K562 (cell line): ENCODE measurements around the gene FMOD. TPM values are rescaled to one million over a fixed set of nuclear protein-coding genes. Genes with fewer than 3 reads are reported as not detected.
A peak's percentile ranks its signal among the peaks of the same experiment; 100 is the strongest.

Experiments
- ATF1 ChIP-seq, 2 experiments: fragments of 450-650 bp in 1 of 2; IDR thresholded peaks; 2 replicates each; pipeline ENCODE4 v1.6.1; 2016; ENCODE audit warnings: missing compliant biosample characterization in 1 of 2, missing genetic modification characterization in 1 of 2
- CTBP1 ChIP-seq: fragments of 450-650 bp; IDR thresholded peaks from 2 replicates; pipeline ENCODE4 v1.6.1; 2016; ENCODE audit warnings: borderline replicate concordance
- ESRRA ChIP-seq: fragments of 450-650 bp; IDR thresholded peaks from 2 replicates; pipeline ENCODE4 v1.6.1; 2014; ENCODE audit warnings: low read depth, mild to moderate bottlenecking, moderate library complexity, borderline replicate concordance
- GTF2B ChIP-seq: IDR thresholded peaks from 2 replicates; pipeline ENCODE4 v1.6.1; 2011; ENCODE audit not compliant: insufficient read length; ENCODE audit errors: extremely low read depth
- JUND ChIP-seq, 2 experiments: IDR thresholded peaks; 2 replicates in 1 of 2; 3 replicates in 1 of 2; pipeline ENCODE4 v1.6.1; 2011; ENCODE audit warnings: borderline replicate concordance in 2 of 2, low read depth in 2 of 2, low read length in 2 of 2, improper control_type of control experiment in 1 of 2, missing biosample characterization in 1 of 2, missing genetic modification characterization in 1 of 2, missing genetic modification reagents in 1 of 2
- MYNN ChIP-seq, 2 experiments: sonication (generic); formaldehyde crosslinking in 1 of 2; IDR thresholded peaks; 2 replicates each; pipeline versions ENCODE4 v1.5.0 to v1.6.1; 2016 to 2020; ENCODE audit warnings: antibody characterized with exemption in 1 of 2, missing genetic modification reagents in 1 of 2
- NFYB ChIP-seq: IDR thresholded peaks from 2 replicates; pipeline ENCODE4 v1.6.1; 2011; ENCODE audit warnings: mild to moderate bottlenecking, moderate library complexity; ENCODE audit not compliant: insufficient read length; ENCODE audit errors: extremely low read depth
- PRMT5 ChIP-seq: sonication (generic); formaldehyde crosslinking; IDR thresholded peaks from 2 replicates; pipeline ENCODE4 v1.5.0; 2020; ENCODE audit warnings: missing genetic modification reagents
- RFX1 ChIP-seq: fragments of 450-650 bp; IDR thresholded peaks from 2 replicates; pipeline ENCODE4 v1.6.1; 2016; ENCODE audit warnings: mild to moderate bottlenecking, moderate library complexity
- RUNX1 ChIP-seq: sonication (generic); IDR thresholded peaks from 2 replicates; pipeline ENCODE4 v1.6.1; 2016; ENCODE audit warnings: antibody characterized with exemption, low read depth
- TAL1 ChIP-seq: fragments of 450-650 bp; IDR thresholded peaks from 2 replicates; pipeline ENCODE4 v1.6.1; 2016; ENCODE audit warnings: mild to moderate bottlenecking
- ZC3H11A ChIP-seq: IDR thresholded peaks from 2 replicates; pipeline ENCODE4 v1.6.1; 2012; ENCODE audit warnings: low read depth, low read length, improper control_type of control experiment
- ZHX1 ChIP-seq: fragments of 150-350 bp; conservative IDR thresholded peaks from 2 replicates; pipeline ENCODE4 v1.6.1; 2014; ENCODE audit warnings: low read length
- polyA plus RNA-seq, 8 experiments: library from polyadenylated mRNA; depleted of rRNA in 4 of 8; stranded (reverse) in 5 of 8; unstranded in 3 of 8; fragments of >200 nt; fragmentation: Nextera tagmentation in 2 of 8; fragmentation: Illumina TruSeq in 1 of 8; extraction: Ambion mirVana in 2 of 8; extraction: Trizol in 1 of 8; gene quantifications; 2 replicates each; pipeline versions ENCODE4 v1.2.1 to v1.2.3, GENCODE V29; 2011 to 2014; ENCODE audit warnings: inconsistent platforms in 1 of 8, missing spikeins in 1 of 8
- total RNA-seq, 7 experiments: library from RNA; depleted of rRNA in 6 of 7; stranded (reverse); fragments of >200 nt in 6 of 7; fragmentation: Illumina TruSeq in 2 of 7; extraction: Trizol in 2 of 7; gene quantifications; 2 replicates each; pipeline versions ENCODE4 v1.2.1 to v1.2.3, GENCODE V29; 2011 to 2021; ENCODE audit warnings: low replicate concordance in 1 of 7
- TF ChIP-seq, protein P1 (sequence below): sonication (generic); formaldehyde crosslinking; IDR thresholded peaks from 2 replicates; pipeline ENCODE4 v1.8.0; 2022; ENCODE audit warnings: mild to moderate bottlenecking, missing genetic modification reagents

FMOD gene
- total and polyA plus RNA-seq, 9 of the 15 experiments (the other 6 are each of a cell fraction or from before 2014, with no cell fraction given): 0.03 to 0.13 (median 0.03) TPM; not detected in 6

DNA sequence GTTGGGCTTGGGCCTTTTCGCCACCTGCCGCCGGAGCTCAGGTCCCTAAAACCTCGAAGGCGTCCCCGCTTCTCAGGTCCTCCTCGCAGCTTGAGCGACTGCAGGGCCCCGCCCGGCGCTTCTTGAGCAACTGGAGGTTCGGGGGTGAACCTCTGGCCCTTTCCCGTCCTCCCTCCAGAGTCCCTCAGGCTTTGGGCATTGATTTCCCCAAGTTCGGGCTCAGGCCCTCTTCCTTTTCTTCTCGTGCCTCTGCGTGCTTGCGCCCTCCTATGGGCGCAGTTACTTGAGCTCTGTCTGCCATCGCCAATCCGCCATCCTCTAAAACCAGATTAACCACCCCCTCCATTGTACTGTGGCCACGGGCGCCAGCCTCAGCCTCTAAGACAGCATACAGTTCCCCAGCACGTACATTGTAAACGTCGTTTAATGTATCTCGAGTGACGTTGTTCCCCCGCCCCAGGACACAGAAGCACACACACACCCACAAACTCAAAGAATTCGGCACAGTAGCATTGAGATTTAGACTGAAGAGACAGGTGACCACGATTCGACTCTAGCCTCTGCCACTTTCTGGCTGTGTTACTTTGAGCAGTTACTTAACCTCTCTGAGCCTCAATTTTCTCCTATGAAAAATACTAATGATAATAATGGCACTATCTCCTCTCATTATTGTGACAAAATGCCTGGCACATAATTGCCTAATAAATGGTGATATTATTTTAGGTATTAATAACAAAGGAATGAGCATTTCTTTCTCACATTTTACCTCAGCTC, 23.1 kb downstream of the FMOD start (continued):
- TF ChIP-seq, protein P1, sequence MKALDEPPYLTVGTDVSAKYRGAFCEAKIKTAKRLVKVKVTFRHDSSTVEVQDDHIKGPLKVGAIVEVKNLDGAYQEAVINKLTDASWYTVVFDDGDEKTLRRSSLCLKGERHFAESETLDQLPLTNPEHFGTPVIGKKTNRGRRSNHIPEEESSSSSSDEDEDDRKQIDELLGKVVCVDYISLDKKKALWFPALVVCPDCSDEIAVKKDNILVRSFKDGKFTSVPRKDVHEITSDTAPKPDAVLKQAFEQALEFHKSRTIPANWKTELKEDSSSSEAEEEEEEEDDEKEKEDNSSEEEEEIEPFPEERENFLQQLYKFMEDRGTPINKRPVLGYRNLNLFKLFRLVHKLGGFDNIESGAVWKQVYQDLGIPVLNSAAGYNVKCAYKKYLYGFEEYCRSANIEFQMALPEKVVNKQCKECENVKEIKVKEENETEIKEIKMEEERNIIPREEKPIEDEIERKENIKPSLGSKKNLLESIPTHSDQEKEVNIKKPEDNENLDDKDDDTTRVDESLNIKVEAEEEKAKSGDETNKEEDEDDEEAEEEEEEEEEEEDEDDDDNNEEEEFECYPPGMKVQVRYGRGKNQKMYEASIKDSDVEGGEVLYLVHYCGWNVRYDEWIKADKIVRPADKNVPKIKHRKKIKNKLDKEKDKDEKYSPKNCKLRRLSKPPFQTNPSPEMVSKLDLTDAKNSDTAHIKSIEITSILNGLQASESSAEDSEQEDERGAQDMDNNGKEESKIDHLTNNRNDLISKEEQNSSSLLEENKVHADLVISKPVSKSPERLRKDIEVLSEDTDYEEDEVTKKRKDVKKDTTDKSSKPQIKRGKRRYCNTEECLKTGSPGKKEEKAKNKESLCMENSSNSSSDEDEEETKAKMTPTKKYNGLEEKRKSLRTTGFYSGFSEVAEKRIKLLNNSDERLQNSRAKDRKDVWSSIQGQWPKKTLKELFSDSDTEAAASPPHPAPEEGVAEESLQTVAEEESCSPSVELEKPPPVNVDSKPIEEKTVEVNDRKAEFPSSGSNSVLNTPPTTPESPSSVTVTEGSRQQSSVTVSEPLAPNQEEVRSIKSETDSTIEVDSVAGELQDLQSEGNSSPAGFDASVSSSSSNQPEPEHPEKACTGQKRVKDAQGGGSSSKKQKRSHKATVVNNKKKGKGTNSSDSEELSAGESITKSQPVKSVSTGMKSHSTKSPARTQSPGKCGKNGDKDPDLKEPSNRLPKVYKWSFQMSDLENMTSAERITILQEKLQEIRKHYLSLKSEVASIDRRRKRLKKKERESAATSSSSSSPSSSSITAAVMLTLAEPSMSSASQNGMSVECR (CRISPR knock-in tag): peak; percentile 32; the same call in 1 of the 2 replicates
- TF ChIP-seq ATF1 (CRISPR knock-in tag; IDR thresholded peaks at IDR 0.05) (no peak), ATF1 (tag; IDR thresholded peaks at IDR 0.05) (peak; percentile 52), ZHX1 (no peak), PRMT5 (CRISPR knock-in tag) (no peak), ESRRA (peak; percentile 46; the same call in 1 of the 2 replicates), NFYB (no peak), JUND (IDR thresholded peaks at IDR 0.05; ENCODE audit: borderline replicate concordance, low read depth, low read length) (0 out of 2 replicates have a peak, but pooled peaks have one; percentile 9), JUND (tag; IDR thresholded peaks at IDR 0.05; ENCODE audit: borderline replicate concordance, low read depth, low read length) (no peak), RFX1 (no peak), RUNX1 (no peak), TAL1 (no peak), CTBP1 (peak; percentile 69), ZC3H11A (no peak; the same call in 1 of the 2 replicates), GTF2B (no peak), MYNN (IDR thresholded peaks at IDR 0.05) (no peak), MYNN (CRISPR knock-in tag; IDR thresholded peaks at IDR 0.05) (0 out of 2 replicates have a peak, but pooled peaks have one; percentile 40)
